Endothelial cell of umbilical vein (primary cell): ENCODE results near the gene INTS14.

ENCODE experiments used
- CTCF ChIP-seq, 2 donors: IDR thresholded peaks; 1 replicate in 1 of 2; 2 replicates in 1 of 2; pipeline ENCODE4 v1.5.1; 2011; ENCODE audit warnings: low read length in 2 of 2, mild to moderate bottlenecking in 2 of 2, moderate library complexity in 2 of 2, control low read depth in 1 of 2, inconsistent platforms in 1 of 2, low read depth in 1 of 2; ENCODE audit not compliant: insufficient read depth in 1 of 2; ENCODE audit errors: extremely low read depth in 1 of 2
- EZH2 ChIP-seq: IDR thresholded peaks from 2 replicates; pipeline ENCODE4 v1.6.1; 2012; ENCODE audit warnings: borderline replicate concordance, low read depth, mild to moderate bottlenecking, moderate library complexity, low read length, inconsistent platforms; ENCODE audit not compliant: severe bottlenecking
- FOS ChIP-seq: IDR thresholded peaks from 2 replicates; pipeline ENCODE4 v1.6.1; 2011; ENCODE audit warnings: mild to moderate bottlenecking, low read length, moderate library complexity, borderline replicate concordance; ENCODE audit not compliant: insufficient read depth
- JUN ChIP-seq: IDR thresholded peaks from 2 replicates; pipeline ENCODE4 v1.6.1; 2011; ENCODE audit warnings: borderline replicate concordance, low read depth; ENCODE audit not compliant: insufficient read length, insufficient read depth
- MYC ChIP-seq: IDR thresholded peaks from one replicate; pipeline ENCODE4 v1.6.1; 2011; ENCODE audit warnings: mild to moderate bottlenecking, low read depth, low read length
- POLR2A ChIP-seq: IDR thresholded peaks from 2 replicates; pipeline ENCODE4 v1.6.1; 2012; ENCODE audit warnings: low read depth, mild to moderate bottlenecking, control low read depth, low read length
- POLR2AphosphoS5 ChIP-seq: IDR thresholded peaks from 2 replicates; pipeline ENCODE4 v1.6.1; 2012; ENCODE audit warnings: low read depth, mild to moderate bottlenecking, control low read depth, low read length, moderate library complexity; ENCODE audit not compliant: insufficient read depth
- TF ChIP-seq, protein P1 (sequence below): IDR thresholded peaks from 2 replicates; pipeline ENCODE4 v1.6.1; 2011; ENCODE audit not compliant: insufficient read depth, insufficient read length

- no peak for TF ChIP-seq FOS
- TF ChIP-seq POLR2AphosphoS5, result no peak
- TF ChIP-seq CTCF (IDR thresholded peaks at IDR 0.05; ENCODE audit: extremely low read depth in 1 of 2, insufficient read depth in 1 of 2, low read depth in 1 of 2, low read length in 2 of 2), result no peak
- TF ChIP-seq JUN, result no peak
- TF ChIP-seq, protein P1, sequence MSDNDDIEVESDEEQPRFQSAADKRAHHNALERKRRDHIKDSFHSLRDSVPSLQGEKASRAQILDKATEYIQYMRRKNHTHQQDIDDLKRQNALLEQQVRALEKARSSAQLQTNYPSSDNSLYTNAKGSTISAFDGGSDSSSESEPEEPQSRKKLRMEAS, result no peak
- TF ChIP-seq POLR2A, result no peak
- TF ChIP-seq EZH2, result no peak
- no peak for TF ChIP-seq MYC
Observed at GRCh38 chr15:65631503-65631902, 20.6 kb upstream of the INTS14 start.
